Pancreas (tissue), 10 donors: ENCODE measurements around the gene DIP2B. TPM values are rescaled to one million over a fixed set of nuclear protein-coding genes. Genes with fewer than 3 reads are reported as not detected.

Source experiments
- ATAC-seq, 4 donors: fragments of 200-7000 bp; cut with Tn5 transposase; one replicate each; pipeline versions ENCODE4 v1.8.0 to v1.9.1; 2020; ENCODE audit warnings: mild to moderate bottlenecking in 4 of 4, moderate library complexity in 4 of 4
- DNase-seq, 6 donors: peaks; one replicate each; pipeline ENCODE4 v3.0.0-alpha.2; 2020
- FAIRE-seq: peaks from 2 replicates; lab custom pipeline; 2012; peaks lifted over from hg19 to GRCh38; lab: Jason Lieb, UNC
- H3K27ac ChIP-seq, 4 donors: fragments of 200-600 bp; sonication (generic); 1 replicate in 3 of 4; 2 replicates in 1 of 4; pipeline versions ENCODE4 v1.5.0 to v1.8.0; 2020
- H3K27me3 ChIP-seq, 4 donors: fragments of 200-600 bp; one replicate each; pipeline ENCODE4 v1.8.0; 2021
- H3K36me3 ChIP-seq, 3 donors: fragments of 200-600 bp; sonication (generic) in 1 of 3; one replicate each; pipeline versions ENCODE4 v1.5.0 to v1.8.0; 2020 to 2021
- H3K4me1 ChIP-seq, 3 donors: fragments of 200-600 bp; one replicate each; pipeline ENCODE4 v1.8.0; 2021
- H3K4me3 ChIP-seq, 4 donors: fragments of 200-600 bp; sonication (generic) in 2 of 4; one replicate each; pipeline versions ENCODE4 v1.5.0 to v1.8.0; 2020 to 2021
- H3K9me3 ChIP-seq, 4 donors: fragments of 200-600 bp; one replicate each; pipeline ENCODE4 v1.8.0; 2021
- WGBS, 2 donors: extraction: QIAGEN DNeasy Blood & Tissue Kit; methylation state at CpG; one replicate each; pipeline ENCODE4 v1.1.7; 2013; 5-methylcytosine and 5-hydroxymethylcytosine counted together
- intact Hi-C, 3 donors: fragments of 100-400 bp; cut with DNase I; formaldehyde crosslinking; loops; one replicate each; pipeline versions ENCODE4 v1.11.1 to v1.14.2; 2022
- polyA plus RNA-seq, 2 donors: library from polyadenylated mRNA; stranded (reverse); fragments of 200-250 nt; gene quantifications; one replicate each; pipeline ENCODE4 v1.2.3, GENCODE V29; 2013
- total RNA-seq, 6 donors: library from RNA; stranded (reverse); fragmentation: NEBNext Ultra II Directional in 4 of 6; extraction: Animal tissue kit (Norgen Biotek cat#: 25700) in 4 of 6; gene quantifications; one replicate each; pipeline versions ENCODE4 v1.2.1 to v1.2.4, GENCODE V29; 2021 to 2023
- TF ChIP-seq, protein P1 (sequence below), 4 donors: fragments of 200-600 bp; sonication (generic) in 3 of 4; IDR thresholded peaks; one replicate each; pipeline versions ENCODE4 v1.5.0 to v1.8.0; 2021; ENCODE audit warnings: antibody characterized with exemption in 4 of 4
- donor health status: healthy with polysubstance abuse.
- donor health status: DM: no; HTN: no; CAD: no; lungs with moderate emphysema.
- donor health status: DM: no; HTN: no; CAD: no.
- donor health status: control.
- donor health status: control.
- donor health status: Bipolar disorder and iron deficiency.
- donor health status: DM: yes; HTN: yes; CAD: no.
- donor health status: DM: no; HTN: no; CAD: no.
- donor health status: DM: no; HTN: no; CAD: no.
- donor health status: DM: yes; HTN: yes; CAD: no.

The DIP2B gene
- total and polyA plus RNA-seq, 8 donors, result 3.2 to 15.9 (median 9.2) TPM

DNA sequence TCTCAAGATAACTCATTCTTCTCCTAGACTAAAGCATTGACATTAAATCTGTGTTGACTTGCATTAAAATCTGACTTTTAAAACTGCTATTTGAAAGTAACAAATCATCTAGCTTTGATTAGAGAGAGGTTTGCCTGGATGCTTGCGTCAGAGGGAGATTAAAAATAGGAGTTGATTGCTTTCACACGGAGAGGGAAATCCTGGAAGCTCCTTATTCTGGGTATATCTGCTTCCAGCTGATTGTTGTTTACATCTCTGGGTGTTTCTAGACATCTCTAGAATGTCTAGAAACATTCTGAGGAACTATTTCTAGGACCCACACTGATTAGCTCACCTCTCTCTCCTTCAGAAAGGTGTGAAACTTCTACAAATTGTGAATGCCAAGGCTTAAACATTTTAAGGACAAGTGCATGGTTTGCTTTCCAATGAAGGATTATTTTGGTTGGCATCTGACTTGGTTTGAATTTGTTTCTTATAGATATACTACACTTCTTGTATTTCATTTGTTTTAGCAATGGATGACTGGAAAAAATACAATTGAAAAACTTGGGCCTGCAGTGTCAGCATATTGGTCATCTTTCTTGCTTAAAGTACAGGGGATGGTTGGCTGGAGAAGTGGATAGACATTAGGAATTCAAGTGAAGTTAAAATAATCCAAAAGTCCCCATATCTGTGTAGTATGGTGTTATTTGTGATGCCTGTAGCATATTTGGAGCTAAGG is 2.1 kb downstream of the DIP2B start:
- no peaks in the 10 kb centered on the region for H3K36me3 ChIP-seq
- H3K27ac ChIP-seq, result peak overlapping the region in 2 of 4 donors; percentile 95 to 97
- H3K4me3 ChIP-seq, result peak overlapping the region in 3 of 4 donors; percentile 73 to 86 (median 74)
- intact Hi-C loops, result loop anchor here in 1 of 3 donors (5.0 kb wide), 1 partner anchor 130 kb away; no protein-coding TSS in a partner anchor
- ATAC-seq, result peak in 1 of 4 donors; percentile 28
- TF ChIP-seq, protein P1, sequence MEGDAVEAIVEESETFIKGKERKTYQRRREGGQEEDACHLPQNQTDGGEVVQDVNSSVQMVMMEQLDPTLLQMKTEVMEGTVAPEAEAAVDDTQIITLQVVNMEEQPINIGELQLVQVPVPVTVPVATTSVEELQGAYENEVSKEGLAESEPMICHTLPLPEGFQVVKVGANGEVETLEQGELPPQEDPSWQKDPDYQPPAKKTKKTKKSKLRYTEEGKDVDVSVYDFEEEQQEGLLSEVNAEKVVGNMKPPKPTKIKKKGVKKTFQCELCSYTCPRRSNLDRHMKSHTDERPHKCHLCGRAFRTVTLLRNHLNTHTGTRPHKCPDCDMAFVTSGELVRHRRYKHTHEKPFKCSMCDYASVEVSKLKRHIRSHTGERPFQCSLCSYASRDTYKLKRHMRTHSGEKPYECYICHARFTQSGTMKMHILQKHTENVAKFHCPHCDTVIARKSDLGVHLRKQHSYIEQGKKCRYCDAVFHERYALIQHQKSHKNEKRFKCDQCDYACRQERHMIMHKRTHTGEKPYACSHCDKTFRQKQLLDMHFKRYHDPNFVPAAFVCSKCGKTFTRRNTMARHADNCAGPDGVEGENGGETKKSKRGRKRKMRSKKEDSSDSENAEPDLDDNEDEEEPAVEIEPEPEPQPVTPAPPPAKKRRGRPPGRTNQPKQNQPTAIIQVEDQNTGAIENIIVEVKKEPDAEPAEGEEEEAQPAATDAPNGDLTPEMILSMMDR (IDR thresholded peaks at IDR 0.05), result no peak
- WGBS, 2 donors, result 3% methylated on average over 2 of the region's 2 CpGs
- no peaks in the 10 kb centered on the region for H3K27me3 ChIP-seq
- H3K9me3 ChIP-seq, result no peaks in the 10 kb centered on the region
- peaks cover 10 to 41% (median 14%) of the 10 kb centered on the region in 3 donors for H3K4me1 ChIP-seq
- DNase-seq, result no peak
- FAIRE-seq, result no peak

- FAIRE-seq (no peak), ATAC-seq (no peak), DNase-seq (no peak)
- no peaks in the 10 kb centered on the region for H3K9me3 ChIP-seq
- no peaks in the 10 kb centered on the region for H3K36me3 ChIP-seq
- intact Hi-C loops, result loop anchor here in 1 of 3 donors (5.0 kb wide), 1 partner anchor 130 kb away; no protein-coding TSS in a partner anchor
- no peaks in the 10 kb centered on the region for H3K27me3 ChIP-seq
- TF ChIP-seq, protein P1 (IDR thresholded peaks at IDR 0.05), result no peak
- H3K27ac ChIP-seq, result peak overlapping the region in 1 of 4 donors; percentile 95
- H3K4me3 ChIP-seq, result no peak overlapping the region
- WGBS, 2 donors, result 73 to 82% methylated on average over 11 of the region's 11 CpGs
- peaks cover 10 to 41% (median 14%) of the 10 kb centered on the region in 3 donors for H3K4me1 ChIP-seq
Observed at GRCh38 chr12:50507474-50507838, 2.7 kb downstream of the DIP2B start.

GRCh38 chr12:50507930-50508329 is 3.1 kb downstream of the DIP2B start:
- H3K4me3 ChIP-seq, result no peak overlapping the region
- ATAC-seq (no peak), FAIRE-seq (no peak), DNase-seq (no peak)
- H3K27ac ChIP-seq, result no peak overlapping the region
- TF ChIP-seq, protein P1 (IDR thresholded peaks at IDR 0.05), result no peak
- no peaks in the 10 kb centered on the region for H3K9me3 ChIP-seq
- no peaks in the 10 kb centered on the region for H3K27me3 ChIP-seq
- no peaks in the 10 kb centered on the region for H3K36me3 ChIP-seq
- WGBS, 2 donors, result 31 to 32% methylated on average over 2 of the region's 2 CpGs
- intact Hi-C loops, result loop anchor here in 1 of 3 donors (5.0 kb wide), 1 partner anchor 129 kb away; no protein-coding TSS in a partner anchor
- peaks cover 10 to 41% (median 14%) of the 10 kb centered on the region in 3 donors for H3K4me1 ChIP-seq

DNA sequence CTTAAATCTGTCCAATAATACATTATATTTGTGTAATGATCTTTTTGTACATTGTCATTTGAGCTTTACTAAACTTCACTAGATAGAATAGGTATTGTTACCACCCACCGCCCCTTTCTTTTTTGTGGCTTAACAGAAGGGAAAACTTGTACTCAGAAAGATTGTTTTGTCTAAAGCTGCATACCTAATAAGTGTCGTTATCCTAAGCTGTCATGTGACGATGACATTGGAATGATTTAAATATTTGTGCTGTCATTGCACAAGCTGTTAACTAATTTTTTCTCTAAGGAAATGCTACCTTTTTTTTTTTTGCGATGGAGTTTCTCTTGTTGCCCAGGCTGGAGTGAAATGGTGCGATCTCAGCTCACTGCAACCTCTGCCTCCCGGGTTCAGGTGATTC is 3.6 kb downstream of the DIP2B start:
- H3K4me3 ChIP-seq, result no peak overlapping the region
- no peaks in the 10 kb centered on the region for H3K9me3 ChIP-seq
- H3K27ac ChIP-seq, result no peak overlapping the region
- H3K27me3 ChIP-seq, result no peaks in the 10 kb centered on the region
- 54 to 55% methylated on average over 6 of the region's 6 CpGs for WGBS, 2 donors
- no peak for FAIRE-seq
- no peaks in the 10 kb centered on the region for H3K36me3 ChIP-seq
- TF ChIP-seq, protein P1 (IDR thresholded peaks at IDR 0.05), result no peak
- ATAC-seq, result no peak
- DNase-seq, result no peak
- intact Hi-C loops, result loop anchor here in 1 of 3 donors (5.0 kb wide), 1 partner anchor 129 kb away; no protein-coding TSS in a partner anchor
- H3K4me1 ChIP-seq, result peaks cover 10 to 41% (median 14%) of the 10 kb centered on the region in 3 donors
